ENCODE results near the gene GRID1. TPM values are rescaled to one million over a fixed set of nuclear protein-coding genes. Genes with fewer than 3 reads are reported as not detected.

Gene GRID1
- total and polyA plus RNA-seq, 7 experiments from 2014 or later, result not detected

- H3K36me3 ChIP-seq (ENCODE audit: control insufficient read depth in 2 of 3, insufficient read depth in 3 of 3, low read length in 3 of 3), result no peaks in the 10 kb centered on the region
- DNase-seq, result no peak
- Mint-ChIP-seq H3K9me3 (peaks cover 0 to 3% (median 0%) of the 10 kb centered on the region in 11 donors), H3K4me3 (no peak overlapping the region), H3K27me3 (peaks cover 0 to 19% (median 6%) of the 10 kb centered on the region in 5 donors), H3K36me3 (no peaks in the 10 kb centered on the region), H3K27ac (no peak overlapping the region), H3K4me1 (no peaks in the 10 kb centered on the region)
- intact Hi-C loops (cut with micrococcal nuclease), result no loop called here
- no peaks in the 10 kb centered on the region for H3K27me3 ChIP-seq (ENCODE audit: control insufficient read depth in 2 of 2, insufficient read depth in 2 of 2, low read length in 2 of 2)
- no peaks in the 10 kb centered on the region for H3K9me3 ChIP-seq (ENCODE audit: control insufficient read depth in 2 of 3, low read length in 3 of 3)
- CTCF ChIA-PET, result no interaction called here
- ATAC-seq, result no peak
- POLR2A ChIA-PET, result no interaction called here
- no peak overlapping the region for H3K4me3 ChIP-seq (ENCODE audit: low read length)
- no peak overlapping the region for H3K27ac ChIP-seq (ENCODE audit: low read depth, low read length)
- no peaks in the 10 kb centered on the region for H3K4me1 ChIP-seq (ENCODE audit: control insufficient read depth in 2 of 2, insufficient read depth in 2 of 2, low read length in 2 of 2)
Measured at GRCh38 chr10:86346799-86347665, 19.6 kb downstream of the GRID1 start.

- no peak overlapping the region for H3K27ac Mint-ChIP-seq
- Histone ChIP-seq H3K27me3 (ENCODE audit: control insufficient read depth in 2 of 2, insufficient read depth in 2 of 2, low read length in 2 of 2) (no peaks in the 10 kb centered on the region), H3K36me3 (ENCODE audit: control insufficient read depth in 2 of 3, insufficient read depth in 3 of 3, low read length in 3 of 3) (no peaks in the 10 kb centered on the region), H3K4me3 (ENCODE audit: low read length) (no peak overlapping the region), H3K27ac (ENCODE audit: low read depth, low read length) (no peak overlapping the region), H3K9me3 (ENCODE audit: control insufficient read depth in 2 of 3, low read length in 3 of 3) (no peaks in the 10 kb centered on the region), H3K4me1 (ENCODE audit: control insufficient read depth in 2 of 2, insufficient read depth in 2 of 2, low read length in 2 of 2) (no peaks in the 10 kb centered on the region)
- peaks cover 0 to 19% (median 6%) of the 10 kb centered on the region in 5 donors for H3K27me3 Mint-ChIP-seq
- peaks cover 0 to under 1% (median 0%) of the 10 kb centered on the region in 11 donors for H3K9me3 Mint-ChIP-seq
- ChIA-PET CTCF (interaction anchor here (0.6 kb wide), 1 partner anchor 492 kb away, joined by 7 read pairs; no protein-coding TSS in a partner anchor), POLR2A (no interaction called here)
- no peaks in the 10 kb centered on the region for H3K36me3 Mint-ChIP-seq
- no peak for ATAC-seq
- no peak overlapping the region for H3K4me3 Mint-ChIP-seq
- no peak for DNase-seq
- H3K4me1 Mint-ChIP-seq, result no peaks in the 10 kb centered on the region
- intact Hi-C loops (cut with micrococcal nuclease), result no loop called here
Measured at GRCh38 chr10:86345859-86346798, 20.5 kb downstream of the GRID1 start.

GRCh38 chr10:86345296-86345858 lies 21.2 kb downstream of the GRID1 start:
- H3K9me3 Mint-ChIP-seq, result no peaks in the 10 kb centered on the region
- Histone ChIP-seq H3K4me1 (ENCODE audit: control insufficient read depth in 2 of 2, insufficient read depth in 2 of 2, low read length in 2 of 2) (no peaks in the 10 kb centered on the region), H3K27ac (ENCODE audit: low read depth, low read length) (no peak overlapping the region), H3K36me3 (ENCODE audit: control insufficient read depth in 2 of 3, insufficient read depth in 3 of 3, low read length in 3 of 3) (no peaks in the 10 kb centered on the region), H3K9me3 (ENCODE audit: control insufficient read depth in 2 of 3, low read length in 3 of 3) (no peaks in the 10 kb centered on the region), H3K4me3 (ENCODE audit: low read length) (no peak overlapping the region), H3K27me3 (ENCODE audit: control insufficient read depth in 2 of 2, insufficient read depth in 2 of 2, low read length in 2 of 2) (no peaks in the 10 kb centered on the region)
- peaks cover 0 to 15% (median 6%) of the 10 kb centered on the region in 5 donors for H3K27me3 Mint-ChIP-seq
- H3K4me1 Mint-ChIP-seq, result no peaks in the 10 kb centered on the region
- H3K4me3 Mint-ChIP-seq, result no peak overlapping the region
- ATAC-seq, result no peak
- no peak for DNase-seq
- no peaks in the 10 kb centered on the region for H3K36me3 Mint-ChIP-seq
- ChIA-PET CTCF (no interaction called here), POLR2A (no interaction called here)
- no peak overlapping the region for H3K27ac Mint-ChIP-seq
- intact Hi-C loops (cut with micrococcal nuclease), result no loop called here

GRCh38 chr10:86344714-86345161 lies 21.9 kb downstream of the GRID1 start:
- ChIA-PET POLR2A (no interaction called here), CTCF (no interaction called here)
- no peak for ATAC-seq
- Mint-ChIP-seq H3K4me3 (no peak overlapping the region), H3K36me3 (no peaks in the 10 kb centered on the region), H3K27ac (no peak overlapping the region), H3K4me1 (no peaks in the 10 kb centered on the region), H3K27me3 (peaks cover 0 to 9% (median under 1%) of the 10 kb centered on the region in 5 donors), H3K9me3 (no peaks in the 10 kb centered on the region)
- intact Hi-C loops (cut with micrococcal nuclease), result no loop called here
- Histone ChIP-seq H3K4me3 (ENCODE audit: low read length) (no peak overlapping the region), H3K27ac (ENCODE audit: low read depth, low read length) (no peak overlapping the region), H3K9me3 (ENCODE audit: control insufficient read depth in 2 of 3, low read length in 3 of 3) (no peaks in the 10 kb centered on the region), H3K4me1 (ENCODE audit: control insufficient read depth in 2 of 2, insufficient read depth in 2 of 2, low read length in 2 of 2) (no peaks in the 10 kb centered on the region), H3K27me3 (ENCODE audit: control insufficient read depth in 2 of 2, insufficient read depth in 2 of 2, low read length in 2 of 2) (no peaks in the 10 kb centered on the region), H3K36me3 (ENCODE audit: control insufficient read depth in 2 of 3, insufficient read depth in 3 of 3, low read length in 3 of 3) (no peaks in the 10 kb centered on the region)
- DNase-seq, result no peak

- ChIA-PET CTCF (no interaction called here), POLR2A (no interaction called here)
- Histone ChIP-seq H3K36me3 (ENCODE audit: control insufficient read depth in 2 of 3, insufficient read depth in 3 of 3, low read length in 3 of 3) (no peaks in the 10 kb centered on the region), H3K4me1 (ENCODE audit: control insufficient read depth in 2 of 2, insufficient read depth in 2 of 2, low read length in 2 of 2) (no peaks in the 10 kb centered on the region), H3K4me3 (ENCODE audit: low read length) (no peak overlapping the region), H3K27me3 (ENCODE audit: control insufficient read depth in 2 of 2, insufficient read depth in 2 of 2, low read length in 2 of 2) (no peaks in the 10 kb centered on the region), H3K27ac (ENCODE audit: low read depth, low read length) (no peak overlapping the region), H3K9me3 (ENCODE audit: control insufficient read depth in 2 of 3, low read length in 3 of 3) (no peaks in the 10 kb centered on the region)
- DNase-seq (no peak), ATAC-seq (no peak)
- Mint-ChIP-seq H3K4me3 (no peak overlapping the region), H3K27me3 (peaks cover 0 to 9% (median 0%) of the 10 kb centered on the region in 5 donors), H3K36me3 (no peaks in the 10 kb centered on the region), H3K9me3 (no peaks in the 10 kb centered on the region), H3K27ac (no peak overlapping the region), H3K4me1 (no peaks in the 10 kb centered on the region)
- intact Hi-C loops (cut with micrococcal nuclease), result no loop called here
Measured at GRCh38 chr10:86344281-86344680, 22.3 kb downstream of the GRID1 start.

GRCh38 chr10:86343761-86344160 lies 22.8 kb downstream of the GRID1 start:
- DNase-seq (no peak), ATAC-seq (no peak)
- no peaks in the 10 kb centered on the region for H3K4me1 ChIP-seq (ENCODE audit: control insufficient read depth in 2 of 2, insufficient read depth in 2 of 2, low read length in 2 of 2)
- H3K36me3 ChIP-seq (ENCODE audit: control insufficient read depth in 2 of 3, insufficient read depth in 3 of 3, low read length in 3 of 3), result no peaks in the 10 kb centered on the region
- no peak overlapping the region for H3K4me3 Mint-ChIP-seq
- H3K27me3 Mint-ChIP-seq, result peaks cover 0 to 9% (median 0%) of the 10 kb centered on the region in 5 donors
- no peak overlapping the region for H3K27ac ChIP-seq (ENCODE audit: low read depth, low read length)
- H3K9me3 Mint-ChIP-seq, result no peaks in the 10 kb centered on the region
- no peaks in the 10 kb centered on the region for H3K36me3 Mint-ChIP-seq
- H3K27me3 ChIP-seq (ENCODE audit: control insufficient read depth in 2 of 2, insufficient read depth in 2 of 2, low read length in 2 of 2), result no peaks in the 10 kb centered on the region
- ChIA-PET POLR2A (no interaction called here), CTCF (no interaction called here)
- intact Hi-C loops (cut with micrococcal nuclease), result no loop called here
- H3K27ac Mint-ChIP-seq, result no peak overlapping the region
- no peaks in the 10 kb centered on the region for H3K4me1 Mint-ChIP-seq
- no peak overlapping the region for H3K4me3 ChIP-seq (ENCODE audit: low read length)
- no peaks in the 10 kb centered on the region for H3K9me3 ChIP-seq (ENCODE audit: control insufficient read depth in 2 of 3, low read length in 3 of 3)
